H1 (cell line): ENCODE results near the gene KCTD15. TPM values are rescaled to one million over a fixed set of nuclear protein-coding genes. Genes with fewer than 3 reads are reported as not detected.

ENCODE experiments used
- CTCF ChIA-PET: fragments of 300-600 bp; sonication (Branson Sonifier 250); formaldehyde crosslinking; loops from one replicate; lab custom pipeline; 2021; ENCODE audit not compliant: partially characterized antibody; lab: Charles Lee
- POLR2A ChIA-PET: fragments of 300-600 bp; sonication (Branson Sonifier 250); formaldehyde crosslinking; loops from one replicate; lab custom pipeline; 2021; ENCODE audit warnings: inconsistent platforms; ENCODE audit not compliant: partially characterized antibody; lab: Charles Lee
- DNase-seq, 2 experiments: peaks; one replicate each; pipeline versions ENCODE4 v3.0.0 to v3.0.0-alpha.2; 2010 to 2022; ENCODE audit warnings: low spot score in 2 of 2, low read depth in 1 of 2, mixed read lengths in 1 of 2
- FAIRE-seq: peaks from 2 replicates; lab custom pipeline; 2011; peaks lifted over from hg19 to GRCh38; lab: Jason Lieb, UNC
- H2AFZ ChIP-seq: 2 replicates; pipeline ENCODE4 v1.8.1; 2012; ENCODE audit warnings: low read length, inconsistent platforms
- H2AK5ac ChIP-seq: 2 replicates; pipeline ENCODE4 v1.6.1; 2013; ENCODE audit warnings: low read depth, low read length
- H2BK120ac ChIP-seq: replicated peaks from 2 replicates; pipeline ENCODE3; 2013; ENCODE audit warnings: low read depth, low read length, inconsistent platforms
- H2BK12ac ChIP-seq: 2 replicates; pipeline ENCODE4 v1.6.1; 2013; ENCODE audit warnings: low read depth, low read length
- H2BK15ac ChIP-seq: 2 replicates; pipeline ENCODE4 v1.6.1; 2013; ENCODE audit warnings: low read length
- H2BK20ac ChIP-seq: 2 replicates; pipeline ENCODE4 v1.6.1; 2013; ENCODE audit warnings: low read length
- H2BK5ac ChIP-seq: 2 replicates; pipeline ENCODE4 v1.6.1; 2013; ENCODE audit warnings: low read depth, low read length
- H3K14ac ChIP-seq: 2 replicates; pipeline ENCODE4 v1.6.1; 2013; ENCODE audit warnings: inconsistent platforms; ENCODE audit not compliant: insufficient read length
- H3K18ac ChIP-seq: 2 replicates; pipeline ENCODE4 v1.6.1; 2013; ENCODE audit warnings: low read length; ENCODE audit errors: extremely low read depth
- H3K23ac ChIP-seq: 2 replicates; pipeline ENCODE4 v1.6.1; 2013; ENCODE audit warnings: inconsistent platforms; ENCODE audit not compliant: insufficient read length
- H3K23me2 ChIP-seq: 2 replicates; pipeline ENCODE4 v1.6.1; 2013; ENCODE audit warnings: low read depth, low read length
- H3K27ac ChIP-seq: 2 replicates; pipeline ENCODE4 v1.6.1; 2011; ENCODE audit warnings: low read depth, low read length, inconsistent platforms
- H3K27me3 ChIP-seq, 4 experiments: replicated peaks in 1 of 4; 1 replicate in 1 of 4; 2 replicates in 3 of 4; pipeline versions ENCODE4 v1.6.1 to v1.8.1; 2011 to 2013; ENCODE audit warnings: low read length in 3 of 4, mild to moderate bottlenecking in 3 of 4, inconsistent platforms in 2 of 4, mixed read lengths in 2 of 4, moderate library complexity in 1 of 4; ENCODE audit not compliant: control insufficient read depth in 3 of 4, insufficient read depth in 3 of 4; ENCODE audit errors: extremely low read depth in 1 of 4
- H3K36me3 ChIP-seq, 4 experiments: 2 replicates each; pipeline versions ENCODE4 v1.6.1 to v1.8.1; 2011 to 2013; ENCODE audit warnings: mild to moderate bottlenecking in 4 of 4, low read length in 3 of 4, moderate library complexity in 2 of 4, control low read depth in 1 of 4, inconsistent platforms in 1 of 4; ENCODE audit not compliant: insufficient read depth in 4 of 4, control insufficient read depth in 2 of 4
- H3K4ac ChIP-seq: replicated peaks from 2 replicates; pipeline ENCODE3; 2013; ENCODE audit warnings: low read length, low read depth, mixed read lengths, inconsistent platforms; ENCODE audit not compliant: insufficient read length
- H3K4me1 ChIP-seq, 4 experiments: replicated peaks in 1 of 4; 1 replicate in 1 of 4; 2 replicates in 3 of 4; pipeline versions ENCODE4 v1.6.1 to v1.8.1; 2011 to 2013; ENCODE audit warnings: low read length in 3 of 4, inconsistent platforms in 2 of 4, mixed read lengths in 1 of 4; ENCODE audit not compliant: insufficient read depth in 4 of 4, control insufficient read depth in 3 of 4
- H3K4me2 ChIP-seq, 2 experiments: 2 replicates each; pipeline versions ENCODE4 v1.6.1 to v1.8.1; 2011 to 2013; ENCODE audit warnings: low read depth in 2 of 2, low read length in 2 of 2, control low read depth in 1 of 2, inconsistent platforms in 1 of 2, mild to moderate bottlenecking in 1 of 2; ENCODE audit not compliant: insufficient read depth in 1 of 2
- H3K4me3 ChIP-seq, 4 experiments: fragments of 200-600, 300-600 bp in 1 of 4; sonication (generic), shearing (Covaris generic), sonication (Bioruptor Twin) in 1 of 4; 2 replicates each; pipeline versions ENCODE4 v1.5.1 to v1.8.1; 2011 to 2016; ENCODE audit warnings: low read length in 4 of 4, low read depth in 3 of 4, control low read depth in 2 of 4, inconsistent platforms in 2 of 4, mild to moderate bottlenecking in 2 of 4, mixed read lengths in 1 of 4, moderate library complexity in 1 of 4; ENCODE audit not compliant: insufficient read depth in 2 of 4; ENCODE audit errors: extremely low read depth in 1 of 4
- H3K56ac ChIP-seq: replicated peaks from 2 replicates; pipeline ENCODE3; 2013; ENCODE audit warnings: low read depth, mild to moderate bottlenecking, mixed read lengths, low read length, inconsistent platforms; ENCODE audit not compliant: insufficient read length
- H3K79me1 ChIP-seq: 2 replicates; pipeline ENCODE4 v1.6.1; 2013; ENCODE audit warnings: low read depth, low read length, control low read depth
- H3K79me2 ChIP-seq, 2 experiments: 2 replicates each; pipeline versions ENCODE4 v1.6.1 to v1.8.1; 2012 to 2013; ENCODE audit warnings: low read length in 2 of 2, mild to moderate bottlenecking in 2 of 2, inconsistent platforms in 1 of 2; ENCODE audit not compliant: insufficient read depth in 2 of 2, control insufficient read depth in 1 of 2
- H3K9ac ChIP-seq, 4 experiments: replicated peaks in 1 of 4; 1 replicate in 1 of 4; 2 replicates in 3 of 4; pipeline versions ENCODE4 v1.6.1 to v1.8.1; 2011 to 2013; ENCODE audit warnings: low read depth in 3 of 4, low read length in 3 of 4, control low read depth in 2 of 4, mild to moderate bottlenecking in 2 of 4, moderate library complexity in 2 of 4, inconsistent platforms in 1 of 4; ENCODE audit errors: extremely low read depth in 1 of 4
- H3K9me3 ChIP-seq, 2 experiments: 2 replicates each; pipeline versions ENCODE4 v1.6.1 to v1.8.1; 2012 to 2013; ENCODE audit warnings: mild to moderate bottlenecking in 2 of 2, moderate library complexity in 2 of 2, control low read depth in 1 of 2, inconsistent platforms in 1 of 2, low read depth in 1 of 2, low read length in 1 of 2, mixed read lengths in 1 of 2; ENCODE audit not compliant: insufficient read depth in 2 of 2
- H4K20me1 ChIP-seq, 2 experiments: replicated peaks in 1 of 2; 2 replicates each; pipeline versions ENCODE3 to v1.8.1; 2011 to 2013; ENCODE audit warnings: inconsistent platforms in 2 of 2, low read length in 2 of 2, mild to moderate bottlenecking in 1 of 2; ENCODE audit not compliant: insufficient read depth in 2 of 2, control insufficient read depth in 1 of 2
- H4K5ac ChIP-seq: 2 replicates; pipeline ENCODE4 v1.6.1; 2013; ENCODE audit warnings: low read length, low read depth, mixed read lengths, inconsistent platforms; ENCODE audit not compliant: insufficient read length
- H4K8ac ChIP-seq: 2 replicates; pipeline ENCODE4 v1.8.0; 2013; ENCODE audit warnings: mild to moderate bottlenecking, moderate library complexity, low read length, inconsistent platforms; ENCODE audit not compliant: insufficient read depth; ENCODE audit errors: extremely low read depth
- H4K91ac ChIP-seq: replicated peaks from 2 replicates; pipeline ENCODE3; 2013; ENCODE audit warnings: low read length, mixed read lengths, inconsistent platforms; ENCODE audit not compliant: insufficient read length
- GABPA ChIP-seq: IDR thresholded peaks from 2 replicates; pipeline ENCODE4 v1.6.1; 2011; ENCODE audit warnings: mild to moderate bottlenecking, low read length, moderate library complexity, borderline replicate concordance; ENCODE audit not compliant: insufficient read depth
- HDAC2 ChIP-seq, 2 experiments: fragments of 300-600 bp in 1 of 2; sonication (generic) in 1 of 2; IDR thresholded peaks; 2 replicates each; pipeline ENCODE4 v1.6.1; 2011 to 2012; ENCODE audit warnings: low read depth in 2 of 2, low read length in 2 of 2, mild to moderate bottlenecking in 2 of 2, moderate library complexity in 2 of 2, borderline replicate concordance in 1 of 2, inconsistent platforms in 1 of 2
- POU5F1 ChIP-seq: IDR thresholded peaks from 2 replicates; pipeline ENCODE4 v1.6.1; 2011; ENCODE audit warnings: low read depth, mild to moderate bottlenecking, low read length, moderate library complexity
- SIN3A ChIP-seq, 2 experiments: IDR thresholded peaks in 1 of 2; conservative IDR thresholded peaks in 1 of 2; 2 replicates each; pipeline ENCODE4 v1.6.1; 2011 to 2012; ENCODE audit warnings: low read length in 2 of 2, improper control_type of control experiment in 1 of 2, low read depth in 1 of 2, mild to moderate bottlenecking in 1 of 2
- WGBS, 2 experiments: shearing (Covaris generic) in 1 of 2; methylation state at CpG; one replicate each; pipeline versions ENCODE4 v1.1.6 to v1.1.7; 2013 to 2015; ENCODE audit warnings: low lambda C conversion rate in 2 of 2, mixed read lengths in 2 of 2, inconsistent platforms in 1 of 2, low coverage in 1 of 2, missing lambda C conversion rate in 1 of 2; ENCODE audit not compliant: insufficient replicate concordance in 2 of 2, insufficient coverage in 1 of 2, insufficient read length in 1 of 2; ENCODE audit errors: extremely low coverage in 1 of 2, missing lambda C conversion rate in 1 of 2; 5-methylcytosine and 5-hydroxymethylcytosine counted together
- polyA plus RNA-seq, 7 experiments: library from polyadenylated mRNA; depleted of rRNA in 3 of 7; stranded (reverse) in 5 of 7; unstranded in 2 of 7; fragments of >200 nt in 5 of 7; fragments of 200-250 nt in 2 of 7; gene quantifications; 1 replicate in 5 of 7; 2 replicates in 1 of 7; 4 replicates in 1 of 7; pipeline versions ENCODE4 v1.2.1 to v1.2.3, GENCODE V29; 2011 to 2013; ENCODE audit warnings: missing spikeins in 2 of 7, mixed read lengths in 2 of 7
- total RNA-seq: library from RNA; stranded (reverse); fragmentation: NEBNext Ultra II Directional; extraction: Animal tissue kit (Norgen Biotek cat#: 25700); gene quantifications from 2 replicates; pipeline ENCODE4 v1.2.1, GENCODE V29; 2021

KCTD15 gene
- total and polyA plus RNA-seq, 2 of the 8 experiments (the other 6 are each of a cell fraction or from before 2014, with no cell fraction given): 25.1 to 27.0 TPM

- CTCF ChIA-PET: interaction anchor here (0.7 to 1.8 kb wide), 3 partner anchors 30 to 240 kb away, joined by 3 to 4 read pairs (median 4); no protein-coding TSS in a partner anchor
Observed at GRCh38 chr19:33849551-33850147, 53.0 kb downstream of the KCTD15 start.

More at GRCh38 chr19:33849551-33850147, 53.0 kb downstream of the KCTD15 start:
- no peaks in the 10 kb centered on the region for H3K79me2 ChIP-seq
- 89% methylated on average over 5 of the region's 5 CpGs; no CpG with 5 or more reads in 1 of the 2 experiments for WGBS, 2 experiments
- no peak overlapping the region for H2BK12ac ChIP-seq
- H3K4me2 ChIP-seq: no peak overlapping the region
- H3K79me1 ChIP-seq: no peaks in the 10 kb centered on the region
- H2AFZ ChIP-seq: no peak overlapping the region
- POLR2A ChIA-PET: interaction anchor here (1.0 kb wide), 1 partner anchor 52 kb away, joined by 3 read pairs; no protein-coding TSS in a partner anchor
- H3K14ac ChIP-seq: no peak overlapping the region
- no peak overlapping the region for H3K9ac ChIP-seq
- H3K23me2 ChIP-seq: no peaks in the 10 kb centered on the region
- H2AK5ac ChIP-seq: no peak overlapping the region
- H2BK5ac ChIP-seq: no peak overlapping the region
- DNase-seq (no peak), FAIRE-seq (no peak)
- no peak overlapping the region for H3K18ac ChIP-seq
- no peak overlapping the region for H3K56ac ChIP-seq
- H4K20me1 ChIP-seq: no peaks in the 10 kb centered on the region
- no peak overlapping the region for H3K27ac ChIP-seq
- no peak overlapping the region for H4K91ac ChIP-seq
- no peak overlapping the region for H2BK15ac ChIP-seq
- H2BK20ac ChIP-seq: no peak overlapping the region
- H3K9me3 ChIP-seq: no peaks in the 10 kb centered on the region
- no peaks in the 10 kb centered on the region for H3K4me1 ChIP-seq
- no peaks in the 10 kb centered on the region for H3K36me3 ChIP-seq
- H3K27me3 ChIP-seq: no peaks in the 10 kb centered on the region
- TF ChIP-seq HDAC2 (IDR thresholded peaks at IDR 0.05; ENCODE audit: borderline replicate concordance in 1 of 2, low read depth in 2 of 2, low read length in 2 of 2): no peak
- no peak for TF ChIP-seq GABPA
- no peak for TF ChIP-seq SIN3A (conservative IDR thresholded peaks at IDR 0.05 in 1 of 2, IDR thresholded peaks at IDR 0.05 in 1 of 2; ENCODE audit: low read depth in 1 of 2, low read length in 2 of 2)
- no peak for TF ChIP-seq POU5F1
- H4K8ac ChIP-seq: no peak overlapping the region
- no peak overlapping the region for H2BK120ac ChIP-seq
- no peak overlapping the region for H3K4ac ChIP-seq
- H3K23ac ChIP-seq: no peak overlapping the region
- H3K4me3 ChIP-seq: no peak overlapping the region
- no peak overlapping the region for H4K5ac ChIP-seq
